SK-N-SH treated with all-trans-retinoic acid at 6 μM for 48 hours (cell line): ENCODE results near the gene PGGHG.

Experiments used
- ATAC-seq: fragments of 200-7000 bp; cut with Tn5 transposase; 3 replicates; pipeline ENCODE4 v1.9.1; 2020; ENCODE audit warnings: mild to moderate bottlenecking, moderate library complexity
- ARNTL ChIP-seq: fragments of 450-650 bp; formaldehyde crosslinking; IDR thresholded peaks from 2 replicates; pipeline ENCODE4 v1.5.0; 2020; ENCODE audit warnings: low read depth, mild to moderate bottlenecking, moderate library complexity, borderline replicate concordance
- BACH2 ChIP-seq: fragments of 250-450 bp; sonication (Bioruptor Pico); IDR thresholded peaks from 2 replicates; pipeline ENCODE4 v1.9.0; 2021; ENCODE audit warnings: mild to moderate bottlenecking, borderline replicate concordance
- ESRRG ChIP-seq: fragments of 250-450 bp; sonication (Bioruptor Pico); IDR thresholded peaks from 2 replicates; pipeline ENCODE4 v1.6.1; 2021; ENCODE audit warnings: mild to moderate bottlenecking
- ISL1 ChIP-seq: fragments of 250-450 bp; sonication (Bioruptor Pico); IDR thresholded peaks from 2 replicates; pipeline ENCODE4 v2.1.2; 2022; ENCODE audit warnings: mild to moderate bottlenecking, moderate library complexity
- OSR1 ChIP-seq: fragments of 250-450 bp; sonication (Bioruptor Pico); IDR thresholded peaks from 2 replicates; pipeline ENCODE4 v1.8.0; 2022; ENCODE audit warnings: moderate library complexity, mild to moderate bottlenecking, inconsistent platforms
- PPARA ChIP-seq: fragments of 250-450 bp; sonication (Bioruptor Pico); IDR thresholded peaks from 2 replicates; pipeline ENCODE4 v1.5.0; 2020; ENCODE audit warnings: mild to moderate bottlenecking, borderline replicate concordance
- RARB ChIP-seq: fragments of 250-450 bp; sonication (Bioruptor Pico); IDR thresholded peaks from 2 replicates; pipeline ENCODE4 v1.8.0; 2021; ENCODE audit warnings: mild to moderate bottlenecking, moderate library complexity
- SNAI2 ChIP-seq: fragments of 250-450 bp; sonication (Bioruptor Pico); IDR thresholded peaks from 2 replicates; pipeline ENCODE4 v1.5.0; 2020; ENCODE audit warnings: mild to moderate bottlenecking, moderate library complexity
- ZC3H10 ChIP-seq: fragments of 250-450 bp; sonication (Bioruptor Pico); IDR thresholded peaks from 2 replicates; pipeline ENCODE4 v1.5.1; 2021; ENCODE audit warnings: mild to moderate bottlenecking, moderate library complexity
- ZFP3 ChIP-seq: fragments of 250-450 bp; sonication (Bioruptor Pico); IDR thresholded peaks from 2 replicates; pipeline ENCODE4 v1.5.0; 2020; ENCODE audit warnings: mild to moderate bottlenecking, moderate library complexity
- ZNF565 ChIP-seq: fragments of 450-650 bp; formaldehyde crosslinking; conservative IDR thresholded peaks from 2 replicates; pipeline ENCODE4 v1.5.0; 2020; ENCODE audit warnings: low read depth, mild to moderate bottlenecking, moderate library complexity
- ZNF70 ChIP-seq: fragments of 450-650 bp; formaldehyde crosslinking; IDR thresholded peaks from 2 replicates; pipeline ENCODE4 v1.5.0; 2020; ENCODE audit warnings: mild to moderate bottlenecking, moderate library complexity
- ZNF8 ChIP-seq: fragments of 450-650 bp; formaldehyde crosslinking; IDR thresholded peaks from 2 replicates; pipeline ENCODE4 v1.5.0; 2020; ENCODE audit warnings: mild to moderate bottlenecking, moderate library complexity
- TF ChIP-seq, protein P1 (sequence below): fragments of 250-450 bp; sonication (Bioruptor Pico); IDR thresholded peaks from 2 replicates; pipeline ENCODE4 v1.5.1; 2021; ENCODE audit warnings: mild to moderate bottlenecking, moderate library complexity
- TF ChIP-seq, protein P2 (sequence below): fragments of 250-450 bp; sonication (Bioruptor Pico); IDR thresholded peaks from 2 replicates; pipeline ENCODE4 v1.8.0; 2021; ENCODE audit warnings: low read depth, mild to moderate bottlenecking, moderate library complexity, borderline replicate concordance
- TF ChIP-seq, protein P3 (sequence below): fragments of 250-450 bp; sonication (Bioruptor Pico); IDR thresholded peaks from 2 replicates; pipeline ENCODE4 v1.5.1; 2020; ENCODE audit warnings: low read depth, mild to moderate bottlenecking, moderate library complexity
- TF ChIP-seq, protein P4 (sequence below): fragments of 250-450 bp; sonication (Bioruptor Pico); IDR thresholded peaks from 2 replicates; pipeline ENCODE4 v1.5.0; 2020; ENCODE audit warnings: mild to moderate bottlenecking, moderate library complexity

Gene PGGHG

DNA sequence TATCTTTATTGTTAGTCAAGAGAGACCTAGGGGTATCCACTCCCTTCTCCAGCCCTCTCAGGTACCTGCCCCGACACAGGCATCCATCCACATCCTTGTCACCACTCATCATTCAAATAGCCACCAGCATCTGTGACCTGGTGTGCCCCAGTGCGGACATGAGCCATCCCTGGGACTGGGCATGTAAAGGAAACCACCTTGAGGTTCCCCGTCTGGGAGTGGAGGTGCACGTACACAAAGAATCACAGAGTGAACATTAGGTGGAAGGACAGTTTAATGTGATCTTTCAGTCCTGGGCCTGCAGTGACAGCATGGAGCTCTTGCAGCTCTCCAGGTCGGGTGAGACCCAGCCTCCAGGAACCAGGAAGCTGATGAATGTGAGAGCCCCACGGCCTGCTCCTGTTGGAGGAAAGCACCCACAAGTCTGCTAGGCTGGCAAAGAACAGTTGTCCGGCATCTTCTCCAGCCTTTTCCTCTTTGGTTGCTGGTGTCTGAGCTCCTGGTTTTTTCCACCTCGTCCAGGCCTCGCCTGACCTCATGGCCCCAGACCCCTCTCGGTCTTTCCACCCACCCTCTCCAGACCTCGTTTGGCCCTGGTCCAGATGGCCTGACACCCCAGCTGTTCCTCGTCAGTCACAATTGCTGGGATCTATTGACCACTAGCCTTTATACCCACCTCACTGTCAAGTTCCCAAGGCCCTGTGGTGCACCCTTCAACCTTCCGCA lies 35.6 kb upstream of the PGGHG start (continued):
- TF ChIP-seq, protein P1, sequence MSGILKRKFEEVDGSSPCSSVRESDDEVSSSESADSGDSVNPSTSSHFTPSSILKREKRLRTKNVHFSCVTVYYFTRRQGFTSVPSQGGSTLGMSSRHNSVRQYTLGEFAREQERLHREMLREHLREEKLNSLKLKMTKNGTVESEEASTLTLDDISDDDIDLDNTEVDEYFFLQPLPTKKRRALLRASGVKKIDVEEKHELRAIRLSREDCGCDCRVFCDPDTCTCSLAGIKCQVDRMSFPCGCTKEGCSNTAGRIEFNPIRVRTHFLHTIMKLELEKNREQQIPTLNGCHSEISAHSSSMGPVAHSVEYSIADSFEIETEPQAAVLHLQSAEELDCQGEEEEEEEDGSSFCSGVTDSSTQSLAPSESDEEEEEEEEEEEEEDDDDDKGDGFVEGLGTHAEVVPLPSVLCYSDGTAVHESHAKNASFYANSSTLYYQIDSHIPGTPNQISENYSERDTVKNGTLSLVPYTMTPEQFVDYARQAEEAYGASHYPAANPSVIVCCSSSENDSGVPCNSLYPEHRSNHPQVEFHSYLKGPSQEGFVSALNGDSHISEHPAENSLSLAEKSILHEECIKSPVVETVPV: no peak
- no peak for TF ChIP-seq ZFP3 (CRISPR knock-in tag)
- TF ChIP-seq BACH2: no peak

DNA sequence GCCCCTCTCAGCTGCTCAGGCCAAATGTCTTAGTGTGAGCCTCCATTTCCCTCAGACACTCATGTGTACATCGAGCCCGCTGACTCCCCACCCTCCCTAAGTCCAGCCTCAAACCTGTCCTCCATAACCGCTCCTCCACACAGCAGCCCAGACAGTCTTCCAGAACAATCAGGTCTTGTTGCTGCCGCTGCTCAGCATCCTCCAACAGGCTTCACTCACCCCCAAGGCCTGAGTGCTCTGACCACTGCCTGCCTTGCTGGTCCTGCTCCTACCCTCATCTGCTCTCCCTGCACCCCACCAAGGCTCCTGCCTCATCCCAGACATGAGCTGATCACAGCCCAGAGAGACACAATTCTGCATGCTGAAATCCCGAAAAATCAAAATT lies 35.0 kb upstream of the PGGHG start:
- no peak for TF ChIP-seq ARNTL (CRISPR knock-in tag)
- no peak for TF ChIP-seq ZC3H10 (CRISPR knock-in tag)
- TF ChIP-seq, protein P2, sequence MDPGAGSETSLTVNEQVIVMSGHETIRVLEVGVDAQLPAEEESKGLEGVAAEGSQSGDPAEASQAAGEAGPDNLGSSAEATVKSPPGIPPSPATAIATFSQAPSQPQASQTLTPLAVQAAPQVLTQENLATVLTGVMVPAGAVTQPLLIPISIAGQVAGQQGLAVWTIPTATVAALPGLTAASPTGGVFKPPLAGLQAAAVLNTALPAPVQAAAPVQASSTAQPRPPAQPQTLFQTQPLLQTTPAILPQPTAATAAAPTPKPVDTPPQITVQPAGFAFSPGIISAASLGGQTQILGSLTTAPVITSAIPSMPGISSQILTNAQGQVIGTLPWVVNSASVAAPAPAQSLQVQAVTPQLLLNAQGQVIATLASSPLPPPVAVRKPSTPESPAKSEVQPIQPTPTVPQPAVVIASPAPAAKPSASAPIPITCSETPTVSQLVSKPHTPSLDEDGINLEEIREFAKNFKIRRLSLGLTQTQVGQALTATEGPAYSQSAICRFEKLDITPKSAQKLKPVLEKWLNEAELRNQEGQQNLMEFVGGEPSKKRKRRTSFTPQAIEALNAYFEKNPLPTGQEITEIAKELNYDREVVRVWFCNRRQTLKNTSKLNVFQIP (CRISPR knock-in tag): no peak
- TF ChIP-seq, protein P1: no peak
- no peak for TF ChIP-seq ZNF565 (CRISPR knock-in tag)
- no peak for TF ChIP-seq SNAI2 (CRISPR knock-in tag)
- no peak for TF ChIP-seq RARB
- TF ChIP-seq ISL1 (CRISPR knock-in tag): no peak
- TF ChIP-seq ZNF70 (CRISPR knock-in tag): no peak
- TF ChIP-seq OSR1 (CRISPR knock-in tag): no peak
- TF ChIP-seq ZNF8: no peak
- TF ChIP-seq, protein P3, sequence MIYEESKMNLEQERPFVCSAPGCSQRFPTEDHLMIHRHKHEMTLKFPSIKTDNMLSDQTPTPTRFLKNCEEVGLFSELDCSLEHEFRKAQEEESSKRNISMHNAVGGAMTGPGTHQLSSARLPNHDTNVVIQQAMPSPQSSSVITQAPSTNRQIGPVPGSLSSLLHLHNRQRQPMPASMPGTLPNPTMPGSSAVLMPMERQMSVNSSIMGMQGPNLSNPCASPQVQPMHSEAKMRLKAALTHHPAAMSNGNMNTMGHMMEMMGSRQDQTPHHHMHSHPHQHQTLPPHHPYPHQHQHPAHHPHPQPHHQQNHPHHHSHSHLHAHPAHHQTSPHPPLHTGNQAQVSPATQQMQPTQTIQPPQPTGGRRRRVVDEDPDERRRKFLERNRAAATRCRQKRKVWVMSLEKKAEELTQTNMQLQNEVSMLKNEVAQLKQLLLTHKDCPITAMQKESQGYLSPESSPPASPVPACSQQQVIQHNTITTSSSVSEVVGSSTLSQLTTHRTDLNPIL (CRISPR knock-in tag): no peak
- no peak; the same call in 2 of the 3 replicates for ATAC-seq

DNA sequence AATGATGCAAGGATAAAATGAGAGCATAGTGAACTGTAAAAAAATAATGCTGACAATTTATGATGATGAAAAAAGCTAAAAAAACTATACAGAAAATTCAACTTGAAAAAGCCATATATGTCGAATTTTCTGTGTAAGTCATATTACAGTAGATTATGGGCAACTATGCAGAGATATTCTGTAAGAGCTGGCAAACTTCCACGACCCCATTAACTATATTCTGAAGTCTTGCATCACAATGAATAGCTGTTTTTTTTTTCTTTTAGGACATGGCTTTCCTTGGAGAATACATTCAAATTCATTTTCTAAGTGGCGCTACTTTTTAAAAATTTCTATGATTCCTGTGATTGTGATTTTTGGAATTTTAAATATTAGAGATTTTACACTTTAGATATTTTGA lies 33.8 kb upstream of the PGGHG start:
- ATAC-seq: no peak
- TF ChIP-seq ZNF70 (CRISPR knock-in tag) (no peak), ESRRG (CRISPR knock-in tag) (no peak)

DNA sequence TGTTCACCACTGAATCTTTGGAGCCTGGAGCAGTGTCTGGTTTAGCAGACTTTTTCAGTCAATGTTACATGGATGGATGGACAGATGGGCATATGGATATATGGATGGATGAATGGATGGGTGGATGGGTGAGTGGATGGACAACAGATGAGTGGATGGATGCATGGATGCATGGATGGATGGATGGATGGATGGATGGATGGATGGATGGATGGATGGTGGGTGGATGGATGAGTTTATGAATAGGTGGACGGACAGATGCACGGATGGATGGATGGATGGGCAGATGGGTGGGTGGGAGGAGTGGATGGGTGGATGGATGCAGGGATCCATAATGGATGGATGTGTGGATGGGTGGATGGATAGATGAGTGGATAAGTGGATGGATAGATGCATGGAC lies 33.1 kb upstream of the PGGHG start:
- no peak for ATAC-seq
- TF ChIP-seq, protein P3 (CRISPR knock-in tag): no peak
- TF ChIP-seq ZNF8 (no peak), OSR1 (CRISPR knock-in tag) (no peak)
- TF ChIP-seq, protein P1: no peak

GRCh38 chr11:256952-257737 lies 31.8 kb upstream of the PGGHG start:
- ATAC-seq: no peak
- TF ChIP-seq RARB (no peak), ISL1 (CRISPR knock-in tag) (no peak), ESRRG (CRISPR knock-in tag) (no peak), OSR1 (CRISPR knock-in tag) (no peak), PPARA (no peak), ZC3H10 (CRISPR knock-in tag) (no peak), ZFP3 (CRISPR knock-in tag) (no peak), ZNF565 (CRISPR knock-in tag) (no peak)
- TF ChIP-seq, protein P4, sequence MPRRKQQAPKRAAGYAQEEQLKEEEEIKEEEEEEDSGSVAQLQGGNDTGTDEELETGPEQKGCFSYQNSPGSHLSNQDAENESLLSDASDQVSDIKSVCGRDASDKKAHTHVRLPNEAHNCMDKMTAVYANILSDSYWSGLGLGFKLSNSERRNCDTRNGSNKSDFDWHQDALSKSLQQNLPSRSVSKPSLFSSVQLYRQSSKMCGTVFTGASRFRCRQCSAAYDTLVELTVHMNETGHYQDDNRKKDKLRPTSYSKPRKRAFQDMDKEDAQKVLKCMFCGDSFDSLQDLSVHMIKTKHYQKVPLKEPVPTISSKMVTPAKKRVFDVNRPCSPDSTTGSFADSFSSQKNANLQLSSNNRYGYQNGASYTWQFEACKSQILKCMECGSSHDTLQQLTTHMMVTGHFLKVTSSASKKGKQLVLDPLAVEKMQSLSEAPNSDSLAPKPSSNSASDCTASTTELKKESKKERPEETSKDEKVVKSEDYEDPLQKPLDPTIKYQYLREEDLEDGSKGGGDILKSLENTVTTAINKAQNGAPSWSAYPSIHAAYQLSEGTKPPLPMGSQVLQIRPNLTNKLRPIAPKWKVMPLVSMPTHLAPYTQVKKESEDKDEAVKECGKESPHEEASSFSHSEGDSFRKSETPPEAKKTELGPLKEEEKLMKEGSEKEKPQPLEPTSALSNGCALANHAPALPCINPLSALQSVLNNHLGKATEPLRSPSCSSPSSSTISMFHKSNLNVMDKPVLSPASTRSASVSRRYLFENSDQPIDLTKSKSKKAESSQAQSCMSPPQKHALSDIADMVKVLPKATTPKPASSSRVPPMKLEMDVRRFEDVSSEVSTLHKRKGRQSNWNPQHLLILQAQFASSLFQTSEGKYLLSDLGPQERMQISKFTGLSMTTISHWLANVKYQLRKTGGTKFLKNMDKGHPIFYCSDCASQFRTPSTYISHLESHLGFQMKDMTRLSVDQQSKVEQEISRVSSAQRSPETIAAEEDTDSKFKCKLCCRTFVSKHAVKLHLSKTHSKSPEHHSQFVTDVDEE: no peak
- TF ChIP-seq, protein P3 (CRISPR knock-in tag): no peak
